ENCODE measurements around the gene CFAP299. TPM values are rescaled to one million over a fixed set of nuclear protein-coding genes. Genes with fewer than 3 reads are reported as not detected.

Gene CFAP299
- total RNA-seq (2021; ENCODE audit: unreplicated experiment) (not detected), Bru-seq, nascent RNA (percentile 3 among the genes with signal in this experiment), BruChase-seq, experiment 1, labeled RNA remaining after a 6-hour chase (percentile 2 among the genes with signal in this experiment), BruChase-seq, experiment 2, labeled RNA remaining after a 2-hour chase (percentile 4 among the genes with signal in this experiment)
- not detected in 2 replicates for polyA plus RNA-seq (2012)
- long read RNA-seq: 0 reads

DNA sequence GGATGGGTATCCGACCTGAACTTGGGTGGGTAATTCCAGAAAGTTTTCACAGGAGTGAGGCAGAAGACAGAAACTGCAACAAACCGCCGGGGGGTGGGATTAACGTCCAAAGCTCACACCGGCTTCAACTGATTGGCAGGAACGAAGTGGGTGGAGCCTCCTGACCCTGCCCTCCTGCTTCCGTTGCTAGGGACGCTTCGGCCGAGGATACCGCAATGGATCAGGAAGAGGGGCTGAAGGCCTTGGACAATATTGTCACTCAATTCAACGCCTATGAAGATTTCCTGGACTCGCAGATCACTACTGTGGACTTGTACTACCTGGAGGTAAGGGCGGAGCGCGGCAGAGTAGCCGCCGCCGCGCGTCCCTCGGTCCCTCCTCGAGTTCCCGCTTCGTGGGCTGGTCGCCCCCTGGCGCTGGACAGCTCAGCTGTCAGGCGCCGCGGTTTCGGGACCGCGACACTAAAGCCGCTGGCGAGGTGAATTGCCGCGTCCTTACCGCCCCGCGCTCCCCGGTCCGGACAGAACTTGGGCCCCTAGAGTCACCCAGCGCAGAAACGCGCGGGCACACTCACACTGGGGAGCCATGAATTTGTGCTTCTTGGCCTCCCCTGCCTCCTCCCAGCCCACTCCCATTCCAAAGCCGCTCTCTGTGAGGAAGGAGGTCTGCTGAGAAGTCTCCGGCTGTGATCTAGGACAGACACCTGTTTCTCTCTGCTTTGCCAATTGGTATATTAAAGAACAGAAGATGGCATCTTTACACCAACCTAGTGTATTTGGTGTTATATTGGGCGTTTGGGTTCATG is at the start of gene CFAP299:
Gene CFAP299 (plus strand): TSS at position 177 of the 805 bp plus-strand sequence.
- H2AFZ ChIP-seq (ENCODE audit: low read depth, low read length, poor library complexity, severe bottlenecking): peak within 1 kb of the TSS; percentile 55

More for the DNA sequence above, at the start of gene CFAP299:
- Histone ChIP-seq H3K9ac (ENCODE audit: low read length) (no peak within 1 kb of the TSS), H3K27ac (ENCODE audit: low read depth, low read length) (no peak within 1 kb of the TSS), H3K9me3 (ENCODE audit: control insufficient read depth in 1 of 2, insufficient read depth in 1 of 2, low read depth in 1 of 2, low read length in 2 of 2) (no peaks in the 10 kb centered on the region), H4K20me1 (ENCODE audit: insufficient read depth) (no peaks in the 10 kb centered on the region), H3K4me2 (ENCODE audit: low read length) (peak within 1 kb of the TSS; percentile 91), H3K9me2 (ENCODE audit: insufficient read depth) (no peaks in the 10 kb centered on the region), H3K4me3 (replicated peaks in 1 of 2; ENCODE audit: low read depth in 1 of 2, low read length in 2 of 2) (peak within 1 kb of the TSS; percentile 43 to 56), H3K4me1 (ENCODE audit: control insufficient read depth in 1 of 2, insufficient read depth in 2 of 2, low read length in 2 of 2) (peaks cover 0 to 14% of the 10 kb centered on the region in 2 experiments; a peak in 1 of 4 replicates), H3K27me3 (ENCODE audit: insufficient read depth, low read length) (peaks cover 41% of the 10 kb centered on the region), H3K79me2 (ENCODE audit: insufficient read depth, low read length) (no peaks in the 10 kb centered on the region), H3K36me3 (ENCODE audit: control insufficient read depth in 1 of 2, insufficient read depth in 2 of 2, low read length in 2 of 2) (no peaks in the 10 kb centered on the region)
- ChIA-PET CTCF (interaction anchor here (0.9 to 2.4 kb wide), 6 partner anchors 13 to 1383 kb away, joined by 3 to 25 read pairs (median 6); no protein-coding TSS in a partner anchor), RAD21 (ENCODE audit: low non-redundant PET in 1 of 2, low total read pairs in 2 of 2, uncharacterized antibody in 2 of 2, unreplicated experiment in 2 of 2) (interaction anchor here in 1 of 2 experiments (0.6 to 0.9 kb wide), 3 partner anchors 48 to 151 kb away, joined by 3 to 4 read pairs (median 4); no protein-coding TSS in a partner anchor), POLR2A (no interaction called here)
- BruUV-seq (replicated peaks): no TSS peak
- intact Hi-C loops (cut with micrococcal nuclease): loop anchor here (1.0 kb wide), 1 partner anchor 1383 kb away; no protein-coding TSS in a partner anchor
- peak; percentile 70 for DNase-seq (ENCODE audit: low read depth, low spot score)
- peak; percentile 94 for ATAC-seq
- TF ChIP-seq, protein P1, sequence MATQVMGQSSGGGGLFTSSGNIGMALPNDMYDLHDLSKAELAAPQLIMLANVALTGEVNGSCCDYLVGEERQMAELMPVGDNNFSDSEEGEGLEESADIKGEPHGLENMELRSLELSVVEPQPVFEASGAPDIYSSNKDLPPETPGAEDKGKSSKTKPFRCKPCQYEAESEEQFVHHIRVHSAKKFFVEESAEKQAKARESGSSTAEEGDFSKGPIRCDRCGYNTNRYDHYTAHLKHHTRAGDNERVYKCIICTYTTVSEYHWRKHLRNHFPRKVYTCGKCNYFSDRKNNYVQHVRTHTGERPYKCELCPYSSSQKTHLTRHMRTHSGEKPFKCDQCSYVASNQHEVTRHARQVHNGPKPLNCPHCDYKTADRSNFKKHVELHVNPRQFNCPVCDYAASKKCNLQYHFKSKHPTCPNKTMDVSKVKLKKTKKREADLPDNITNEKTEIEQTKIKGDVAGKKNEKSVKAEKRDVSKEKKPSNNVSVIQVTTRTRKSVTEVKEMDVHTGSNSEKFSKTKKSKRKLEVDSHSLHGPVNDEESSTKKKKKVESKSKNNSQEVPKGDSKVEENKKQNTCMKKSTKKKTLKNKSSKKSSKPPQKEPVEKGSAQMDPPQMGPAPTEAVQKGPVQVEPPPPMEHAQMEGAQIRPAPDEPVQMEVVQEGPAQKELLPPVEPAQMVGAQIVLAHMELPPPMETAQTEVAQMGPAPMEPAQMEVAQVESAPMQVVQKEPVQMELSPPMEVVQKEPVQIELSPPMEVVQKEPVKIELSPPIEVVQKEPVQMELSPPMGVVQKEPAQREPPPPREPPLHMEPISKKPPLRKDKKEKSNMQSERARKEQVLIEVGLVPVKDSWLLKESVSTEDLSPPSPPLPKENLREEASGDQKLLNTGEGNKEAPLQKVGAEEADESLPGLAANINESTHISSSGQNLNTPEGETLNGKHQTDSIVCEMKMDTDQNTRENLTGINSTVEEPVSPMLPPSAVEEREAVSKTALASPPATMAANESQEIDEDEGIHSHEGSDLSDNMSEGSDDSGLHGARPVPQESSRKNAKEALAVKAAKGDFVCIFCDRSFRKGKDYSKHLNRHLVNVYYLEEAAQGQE (IDR thresholded peaks at IDR 0.05; ENCODE audit: low read depth): peak; percentile 31; the same call in 1 of the 2 replicates
- TF ChIP-seq, protein P2, sequence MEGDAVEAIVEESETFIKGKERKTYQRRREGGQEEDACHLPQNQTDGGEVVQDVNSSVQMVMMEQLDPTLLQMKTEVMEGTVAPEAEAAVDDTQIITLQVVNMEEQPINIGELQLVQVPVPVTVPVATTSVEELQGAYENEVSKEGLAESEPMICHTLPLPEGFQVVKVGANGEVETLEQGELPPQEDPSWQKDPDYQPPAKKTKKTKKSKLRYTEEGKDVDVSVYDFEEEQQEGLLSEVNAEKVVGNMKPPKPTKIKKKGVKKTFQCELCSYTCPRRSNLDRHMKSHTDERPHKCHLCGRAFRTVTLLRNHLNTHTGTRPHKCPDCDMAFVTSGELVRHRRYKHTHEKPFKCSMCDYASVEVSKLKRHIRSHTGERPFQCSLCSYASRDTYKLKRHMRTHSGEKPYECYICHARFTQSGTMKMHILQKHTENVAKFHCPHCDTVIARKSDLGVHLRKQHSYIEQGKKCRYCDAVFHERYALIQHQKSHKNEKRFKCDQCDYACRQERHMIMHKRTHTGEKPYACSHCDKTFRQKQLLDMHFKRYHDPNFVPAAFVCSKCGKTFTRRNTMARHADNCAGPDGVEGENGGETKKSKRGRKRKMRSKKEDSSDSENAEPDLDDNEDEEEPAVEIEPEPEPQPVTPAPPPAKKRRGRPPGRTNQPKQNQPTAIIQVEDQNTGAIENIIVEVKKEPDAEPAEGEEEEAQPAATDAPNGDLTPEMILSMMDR (IDR thresholded peaks at IDR 0.05 in 2 of 3, conservative IDR thresholded peaks at IDR 0.05 in 1 of 3; ENCODE audit: borderline replicate concordance in 1 of 3, insufficient read depth in 1 of 3, low read depth in 2 of 3, low read length in 2 of 3): peak; percentile 12 to 50 (median 43); a peak in 4 of 6 replicates
- TF ChIP-seq RAD21 (IDR thresholded peaks at IDR 0.05; ENCODE audit: low read depth): peak; percentile 18; the same call in 1 of the 2 replicates
- TF ChIP-seq ZFX (IDR thresholded peaks at IDR 0.05): no peak

Data from HCT116 (cell line).